Measurements from ENCODE around the gene NDUFB5.

DNA sequence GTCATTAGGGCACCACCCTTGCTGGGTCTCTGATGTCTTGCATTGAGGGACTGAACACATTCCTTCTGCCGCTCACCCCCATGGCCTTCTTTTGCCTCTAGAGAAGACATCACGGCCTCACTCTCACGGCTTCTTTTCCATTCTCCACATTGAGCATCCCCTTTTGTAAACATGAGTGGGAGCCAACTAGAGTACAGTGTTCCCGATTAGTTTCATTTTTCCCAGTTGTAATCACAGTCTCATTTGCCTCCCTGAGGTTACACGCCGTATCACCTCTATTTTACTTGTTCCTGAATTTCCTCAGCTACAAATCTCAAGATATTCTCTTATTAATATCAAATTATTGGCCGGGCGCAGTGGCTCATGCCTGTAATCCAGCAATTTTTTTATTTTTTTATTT is 65.7 kb downstream of the NDUFB5 start:
- TF ChIP-seq, protein P1, sequence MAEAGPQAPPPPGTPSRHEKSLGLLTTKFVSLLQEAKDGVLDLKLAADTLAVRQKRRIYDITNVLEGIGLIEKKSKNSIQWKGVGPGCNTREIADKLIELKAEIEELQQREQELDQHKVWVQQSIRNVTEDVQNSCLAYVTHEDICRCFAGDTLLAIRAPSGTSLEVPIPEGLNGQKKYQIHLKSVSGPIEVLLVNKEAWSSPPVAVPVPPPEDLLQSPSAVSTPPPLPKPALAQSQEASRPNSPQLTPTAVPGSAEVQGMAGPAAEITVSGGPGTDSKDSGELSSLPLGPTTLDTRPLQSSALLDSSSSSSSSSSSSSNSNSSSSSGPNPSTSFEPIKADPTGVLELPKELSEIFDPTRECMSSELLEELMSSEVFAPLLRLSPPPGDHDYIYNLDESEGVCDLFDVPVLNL (CRISPR knock-in tag; IDR thresholded peaks at IDR 0.05; ENCODE audit: borderline replicate concordance, low read depth), result no peak
- TF ChIP-seq SMAD3 (CRISPR knock-in tag; IDR thresholded peaks at IDR 0.05; ENCODE audit: borderline replicate concordance), result no peak
- TF ChIP-seq, protein P2, sequence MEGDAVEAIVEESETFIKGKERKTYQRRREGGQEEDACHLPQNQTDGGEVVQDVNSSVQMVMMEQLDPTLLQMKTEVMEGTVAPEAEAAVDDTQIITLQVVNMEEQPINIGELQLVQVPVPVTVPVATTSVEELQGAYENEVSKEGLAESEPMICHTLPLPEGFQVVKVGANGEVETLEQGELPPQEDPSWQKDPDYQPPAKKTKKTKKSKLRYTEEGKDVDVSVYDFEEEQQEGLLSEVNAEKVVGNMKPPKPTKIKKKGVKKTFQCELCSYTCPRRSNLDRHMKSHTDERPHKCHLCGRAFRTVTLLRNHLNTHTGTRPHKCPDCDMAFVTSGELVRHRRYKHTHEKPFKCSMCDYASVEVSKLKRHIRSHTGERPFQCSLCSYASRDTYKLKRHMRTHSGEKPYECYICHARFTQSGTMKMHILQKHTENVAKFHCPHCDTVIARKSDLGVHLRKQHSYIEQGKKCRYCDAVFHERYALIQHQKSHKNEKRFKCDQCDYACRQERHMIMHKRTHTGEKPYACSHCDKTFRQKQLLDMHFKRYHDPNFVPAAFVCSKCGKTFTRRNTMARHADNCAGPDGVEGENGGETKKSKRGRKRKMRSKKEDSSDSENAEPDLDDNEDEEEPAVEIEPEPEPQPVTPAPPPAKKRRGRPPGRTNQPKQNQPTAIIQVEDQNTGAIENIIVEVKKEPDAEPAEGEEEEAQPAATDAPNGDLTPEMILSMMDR (IDR thresholded peaks at IDR 0.05), result no peak

Measured in WTC11 (cell line).